ENCODE measurements around the gene IER5. TPM values are rescaled to one million over a fixed set of nuclear protein-coding genes. Genes with fewer than 3 reads are reported as not detected.

The IER5 gene
- total RNA-seq, 4 donors from 2014 or later: 4.9 to 9.9 (median 6.4) TPM

- TF ChIP-seq CTCF (IDR thresholded peaks at IDR 0.05; ENCODE audit: low read depth): no peak
Observed at GRCh38 chr1:181087400-181087901, 1.0 kb upstream of the IER5 start.

DNA sequence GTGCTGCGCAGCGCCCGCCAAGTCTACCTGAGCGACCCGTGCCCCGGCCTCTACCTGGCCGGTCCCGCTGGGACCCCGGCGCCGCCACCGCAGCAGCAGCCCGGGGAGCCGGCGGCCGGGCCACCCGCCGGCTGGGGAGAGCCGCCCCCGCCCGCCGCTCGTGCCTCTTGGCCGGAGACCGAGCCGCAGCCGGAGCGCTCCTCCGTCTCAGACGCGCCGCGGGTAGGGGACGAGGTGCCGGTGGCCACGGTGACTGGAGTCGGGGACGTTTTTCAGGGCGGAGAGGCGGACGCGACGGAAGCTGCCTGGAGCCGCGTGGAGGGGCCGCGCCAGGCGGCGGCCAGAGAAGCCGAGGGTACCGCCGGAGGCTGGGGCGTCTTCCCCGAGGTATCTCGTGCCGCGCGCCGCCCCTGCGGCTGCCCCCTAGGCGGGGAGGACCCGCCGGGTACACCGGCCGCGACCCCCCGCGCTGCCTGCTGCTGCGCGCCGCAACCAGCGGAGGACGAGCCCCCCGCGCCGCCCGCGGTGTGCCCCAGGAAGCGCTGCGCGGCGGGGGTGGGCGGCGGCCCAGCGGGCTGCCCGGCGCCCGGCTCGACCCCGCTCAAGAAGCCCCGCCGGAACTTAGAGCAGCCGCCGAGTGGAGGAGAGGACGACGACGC is 646 bp downstream of the IER5 start:
- no peak for TF ChIP-seq CTCF (IDR thresholded peaks at IDR 0.05; ENCODE audit: low read depth)

DNA sequence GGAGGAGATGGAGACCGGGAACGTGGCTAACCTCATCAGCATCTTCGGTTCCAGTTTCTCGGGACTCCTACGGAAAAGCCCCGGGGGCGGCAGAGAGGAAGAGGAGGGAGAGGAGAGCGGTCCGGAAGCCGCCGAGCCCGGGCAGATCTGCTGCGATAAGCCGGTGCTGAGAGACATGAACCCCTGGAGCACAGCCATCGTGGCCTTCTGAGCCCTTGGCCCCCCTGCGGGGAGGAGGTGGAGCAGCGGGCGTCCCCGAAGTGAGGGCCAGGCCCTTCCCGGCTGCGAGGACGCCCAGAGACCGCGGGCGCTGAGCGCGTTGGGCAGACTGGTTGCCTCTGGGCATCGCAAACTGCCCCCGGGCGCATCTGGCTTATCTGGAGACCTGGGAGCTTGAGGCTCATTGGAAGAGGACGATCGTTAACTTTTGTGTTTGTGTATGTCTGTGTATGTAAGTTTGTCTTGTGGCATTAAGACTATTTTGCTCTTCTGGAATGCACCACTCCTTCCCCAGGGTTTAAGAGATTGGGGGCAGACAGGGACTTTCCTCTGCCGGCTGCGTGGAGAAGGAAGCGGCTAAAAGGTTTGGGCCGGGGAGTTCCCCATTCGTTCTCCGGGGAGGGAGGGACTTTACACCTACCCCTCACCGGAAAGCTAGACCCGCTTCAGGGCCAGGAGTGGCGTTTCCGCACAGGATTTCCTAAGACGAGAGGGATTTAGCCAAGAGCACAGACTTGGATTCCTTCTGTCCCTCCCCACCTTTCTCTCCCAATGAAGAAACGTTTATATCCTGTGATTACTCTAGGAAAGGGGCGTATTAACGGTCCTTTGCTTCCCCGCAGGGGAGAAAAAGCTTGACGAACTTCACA is 1.4 kb downstream of the IER5 start:
- TF ChIP-seq CTCF (IDR thresholded peaks at IDR 0.05; ENCODE audit: low read depth): no peak

DNA sequence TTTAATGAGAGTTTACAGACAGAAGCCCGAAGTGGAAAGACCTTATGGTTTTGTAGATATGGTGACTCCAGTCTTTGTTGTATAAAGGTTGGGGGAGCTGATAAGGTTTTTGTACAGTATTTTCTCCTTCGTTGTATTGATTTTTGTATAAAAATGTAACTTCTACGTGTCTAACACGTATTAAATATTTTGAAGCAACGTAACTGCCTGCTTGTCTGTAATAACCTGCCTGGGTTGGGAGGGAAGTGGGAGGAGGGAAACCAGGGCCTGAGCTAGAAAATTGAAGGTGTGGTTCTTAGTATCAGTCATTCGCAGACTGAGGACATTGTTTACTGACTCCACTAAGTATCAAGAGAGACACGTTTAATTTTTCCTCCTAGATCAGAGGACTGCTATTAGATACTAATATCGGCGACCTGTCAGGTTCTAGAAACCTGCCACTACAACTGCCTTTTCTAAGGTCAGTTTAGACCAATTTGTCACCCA is 2.2 kb downstream of the IER5 start:
- no peak for TF ChIP-seq CTCF (IDR thresholded peaks at IDR 0.05; ENCODE audit: low read depth)

DNA sequence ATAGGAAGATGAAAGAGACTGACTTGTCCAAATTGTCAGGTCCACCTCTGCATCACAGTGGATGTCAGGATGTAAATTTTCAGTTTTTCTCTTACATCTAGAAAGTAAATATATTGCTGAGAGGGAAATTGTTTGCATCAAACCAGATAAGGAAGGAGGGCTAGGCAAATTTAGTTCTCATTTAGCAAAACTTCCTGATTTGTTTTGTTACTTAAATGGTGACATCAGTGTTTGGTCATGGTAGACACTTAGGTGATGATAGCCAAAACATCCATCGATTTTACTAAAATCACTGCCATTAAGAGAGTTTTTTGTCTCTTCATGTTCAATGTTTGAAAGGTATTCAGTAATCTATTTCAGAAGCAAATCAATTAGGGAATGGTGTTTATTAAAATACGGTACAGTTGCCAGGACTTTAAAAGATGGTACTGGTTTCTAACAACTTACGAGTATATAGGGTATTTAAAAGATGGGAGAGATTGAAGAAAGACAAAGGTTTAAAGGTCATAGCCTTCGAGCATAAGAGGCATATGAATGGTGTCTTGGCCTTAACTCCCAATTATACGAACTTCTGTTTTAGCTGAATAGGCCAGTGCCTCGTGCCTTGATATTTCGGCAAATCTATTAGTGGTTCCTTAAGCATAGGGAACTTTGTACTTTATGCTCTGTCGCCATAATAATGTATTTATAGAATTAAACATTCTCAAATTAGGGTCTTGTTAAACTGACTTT is 3.0 kb downstream of the IER5 start:
- no peak for TF ChIP-seq CTCF (IDR thresholded peaks at IDR 0.05; ENCODE audit: low read depth)

DNA sequence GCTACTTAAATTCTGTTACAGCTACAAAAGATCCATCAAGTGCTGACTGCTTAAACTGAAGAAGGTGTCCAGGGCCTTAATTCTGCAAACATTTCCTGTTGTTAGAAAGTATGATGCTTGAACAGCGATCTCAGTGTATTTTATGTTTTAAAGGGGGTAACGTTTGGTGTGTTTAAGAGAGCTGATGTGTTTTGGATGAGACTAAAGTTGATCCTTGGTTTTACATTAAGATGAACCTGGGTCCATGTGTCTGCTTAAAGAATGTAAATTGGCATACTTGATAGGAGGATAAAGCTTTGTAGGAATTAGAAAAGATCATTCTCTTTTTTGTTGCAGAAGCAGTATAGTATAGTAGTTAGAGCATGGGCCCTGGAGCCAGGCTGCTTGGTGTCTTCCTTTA is 3.6 kb downstream of the IER5 start:
- no peak for TF ChIP-seq CTCF (IDR thresholded peaks at IDR 0.05; ENCODE audit: low read depth)
